ENCODE data around the gene TBC1D2.
"Not testable (repeated sequence)": the region's sequence is repeated elsewhere in the genome, so short reads cannot be mapped to it uniquely, and the experiment has no call there.

The TBC1D2 gene

DNA sequence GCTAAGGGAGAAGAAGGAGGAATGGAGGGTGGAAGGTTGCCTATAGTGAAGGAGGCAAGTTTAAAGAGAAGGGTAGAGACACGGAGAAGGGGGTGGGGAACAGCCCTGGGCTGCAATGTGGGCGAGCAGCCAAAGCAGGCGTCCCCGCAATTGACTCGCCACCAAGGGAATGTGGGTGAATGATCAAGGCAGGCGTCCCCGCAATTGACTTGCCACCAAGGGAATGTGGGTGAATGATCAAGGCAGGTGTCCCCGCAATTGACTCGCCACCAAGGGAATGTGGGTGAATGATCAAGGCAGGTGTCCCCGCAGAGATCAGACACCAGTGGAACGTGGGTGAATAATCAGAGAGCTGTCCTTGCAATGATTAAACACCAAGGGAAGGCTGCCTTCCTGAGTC lies 14.8 kb upstream of the TBC1D2 start:
- not testable (repeated sequence) for DNase-seq

DNA sequence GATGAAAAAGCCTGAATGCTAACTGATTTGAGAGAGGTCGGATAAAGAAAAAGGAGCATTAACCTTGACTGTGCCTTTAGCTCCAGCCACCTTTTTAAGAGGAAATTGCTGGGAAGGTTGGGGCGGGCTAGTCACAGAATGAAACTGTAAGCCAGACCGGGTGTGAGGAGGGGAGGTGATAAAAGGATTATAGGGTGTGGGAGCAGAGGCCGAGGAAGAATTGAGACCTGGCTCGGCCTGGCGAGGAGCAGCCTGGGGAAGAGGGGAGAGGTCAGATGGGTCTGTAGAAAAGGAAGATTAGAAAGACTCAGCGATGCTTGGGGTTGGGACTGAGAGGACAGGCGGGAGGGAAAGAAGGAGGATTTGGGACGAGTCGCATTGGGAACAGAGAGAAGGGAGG lies 14.2 kb upstream of the TBC1D2 start:
- not testable (repeated sequence) for DNase-seq

DNA sequence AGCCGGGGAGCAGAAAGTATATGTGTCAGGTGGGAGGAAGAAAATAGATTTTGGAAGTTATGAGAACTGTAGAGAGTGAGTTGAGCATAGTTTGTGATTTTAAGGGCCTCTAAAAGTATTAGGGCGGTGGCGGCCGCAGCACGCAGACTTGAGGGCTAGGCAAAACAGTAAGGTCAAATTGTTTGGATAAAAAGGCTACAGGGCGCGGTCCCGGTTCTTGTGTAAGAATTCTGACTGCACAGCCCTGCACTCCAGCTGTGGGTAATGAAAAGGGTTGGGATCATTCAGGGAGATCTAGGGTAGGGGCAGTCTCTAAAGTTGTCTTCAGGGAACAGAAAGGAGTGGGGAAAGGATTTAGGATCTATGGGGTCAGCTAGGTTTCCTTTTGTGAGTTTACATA lies 12.1 kb upstream of the TBC1D2 start:
- not testable (repeated sequence) for DNase-seq

DNA sequence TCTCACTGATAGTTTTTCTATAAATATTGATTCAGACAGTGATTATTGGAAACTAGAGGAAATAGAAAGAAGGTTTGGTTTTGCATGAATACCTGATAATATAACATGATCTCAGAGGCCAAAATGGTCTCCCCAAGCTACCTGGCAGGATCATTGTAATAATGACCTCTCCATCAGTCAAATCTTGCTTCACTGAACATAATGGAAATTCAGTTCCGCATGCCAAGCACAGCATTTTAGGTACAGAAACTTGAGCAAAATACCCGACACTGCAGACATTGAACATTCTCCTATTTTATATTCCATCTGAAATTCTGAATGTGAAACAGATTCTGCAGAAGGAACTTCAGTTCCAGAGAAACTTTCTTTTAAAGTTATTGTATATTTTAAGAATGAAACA lies 9.1 kb upstream of the TBC1D2 start:
- DNase-seq: no peak

DNA sequence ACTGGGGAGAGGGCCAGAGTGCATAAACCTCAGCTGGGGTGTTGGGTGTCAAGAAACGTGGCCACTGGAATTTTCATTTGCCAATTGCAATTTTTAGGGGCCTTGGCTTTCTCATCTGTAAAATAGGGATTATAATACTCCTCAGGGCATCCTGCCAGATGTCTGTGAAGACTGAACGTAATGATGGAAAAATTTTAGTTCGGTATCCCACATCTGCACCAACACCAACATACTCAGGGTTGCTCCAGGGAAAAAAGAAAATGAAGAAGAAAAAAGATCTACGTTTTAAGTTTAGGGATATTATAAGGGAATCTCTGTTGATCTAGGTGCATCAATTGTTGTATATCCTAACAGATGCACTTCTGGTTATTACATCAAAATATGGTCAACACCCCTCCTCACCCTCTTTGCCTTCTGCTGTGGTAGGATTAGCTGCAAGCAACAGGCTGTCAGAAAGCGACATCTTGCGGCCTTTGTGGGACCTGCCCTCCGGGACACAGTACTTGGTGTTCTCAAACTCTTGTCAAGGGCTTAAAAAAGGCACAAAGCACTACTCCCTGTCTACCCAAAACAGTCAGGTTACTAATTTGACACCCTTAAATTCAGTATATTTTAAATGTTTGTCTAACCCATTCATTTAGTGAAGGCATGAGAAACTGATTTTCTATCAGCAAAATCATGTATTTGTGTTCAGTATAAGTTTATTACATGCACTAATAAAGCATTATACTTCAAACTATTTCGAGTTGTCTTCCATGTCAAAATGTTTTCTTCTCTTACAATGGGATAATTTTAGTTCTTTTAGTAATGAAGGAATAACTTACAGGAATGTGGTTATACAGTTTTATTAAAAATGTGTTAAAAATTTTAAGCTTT lies 8.3 kb upstream of the TBC1D2 start:
- peak; percentile 76 for DNase-seq

DNA sequence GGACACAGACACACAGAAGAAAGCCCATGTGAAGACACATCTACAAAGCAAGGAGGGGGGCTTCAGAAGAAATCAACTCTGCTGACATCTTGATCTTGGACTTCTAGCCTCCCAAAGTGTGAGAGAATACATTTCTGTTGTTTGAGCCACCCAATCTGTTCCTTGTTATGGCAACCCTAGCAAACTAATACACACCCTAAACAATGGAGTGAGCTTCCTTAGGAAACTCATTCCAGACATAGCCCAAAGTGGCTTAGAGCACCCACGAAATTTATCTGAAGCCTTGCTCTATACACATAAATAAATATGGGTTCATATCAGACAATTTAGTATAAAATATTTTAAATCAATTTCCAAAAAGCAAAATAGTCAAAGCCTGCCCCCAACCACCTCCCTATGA lies 7.6 kb upstream of the TBC1D2 start:
- DNase-seq: no peak

DNA sequence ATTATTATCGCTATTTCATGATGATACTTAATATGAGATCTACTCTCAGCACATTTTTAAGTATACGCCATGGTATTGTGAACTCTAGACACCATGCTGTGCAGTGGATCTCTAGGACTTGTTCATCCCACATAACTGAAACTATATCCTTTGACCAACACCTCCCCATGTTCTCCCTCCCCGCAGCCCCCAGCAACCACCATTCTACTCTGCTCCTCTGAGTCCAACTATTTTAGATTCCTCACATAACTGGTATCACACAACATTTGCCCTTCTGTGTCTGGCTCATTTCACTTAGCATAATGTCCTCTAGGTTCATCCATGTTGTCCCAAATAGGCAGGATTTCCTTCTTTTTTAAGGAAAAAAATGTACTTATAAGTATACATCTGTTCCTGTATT lies 6.6 kb upstream of the TBC1D2 start:
- DNase-seq: no peak

DNA sequence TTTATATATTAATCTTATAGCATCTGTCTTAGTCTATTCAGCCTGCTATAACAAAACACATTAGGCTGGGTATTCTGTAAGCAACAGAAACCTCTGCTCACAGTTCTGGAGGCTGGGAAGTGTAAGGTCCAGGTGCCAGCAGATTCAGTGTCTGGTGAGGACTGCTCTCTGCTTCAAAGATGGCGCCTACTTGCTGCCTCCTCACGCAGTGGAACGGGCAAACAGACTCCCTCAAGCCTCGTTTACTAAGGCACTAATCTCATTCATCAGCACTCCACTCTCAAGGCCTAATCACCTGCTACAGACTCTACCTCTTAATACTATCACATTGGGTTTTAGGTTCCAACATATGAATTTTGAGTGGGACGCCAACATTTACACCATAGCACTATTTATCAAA lies 5.2 kb upstream of the TBC1D2 start:
- DNase-seq: no peak

DNA sequence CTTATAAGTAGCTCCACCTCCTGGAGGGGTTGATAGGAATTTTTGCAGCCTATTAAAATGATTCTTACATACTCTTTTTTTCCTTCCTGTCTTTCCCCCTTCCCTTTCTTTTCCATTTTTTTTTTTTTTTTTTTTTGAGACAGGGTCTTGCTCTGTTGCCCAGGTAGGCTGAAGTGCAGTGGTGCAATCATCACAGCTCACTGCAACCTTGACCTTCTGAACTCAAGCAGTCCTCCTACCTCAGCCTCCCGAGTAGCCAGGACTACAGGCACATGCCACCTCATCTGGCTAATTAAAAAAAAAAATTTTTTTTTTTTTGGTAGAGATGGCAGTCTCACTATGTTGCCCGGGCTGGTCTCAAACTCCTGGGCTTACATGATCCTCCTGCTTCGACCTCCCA lies 4.3 kb upstream of the TBC1D2 start:
- DNase-seq: no peak

DNA sequence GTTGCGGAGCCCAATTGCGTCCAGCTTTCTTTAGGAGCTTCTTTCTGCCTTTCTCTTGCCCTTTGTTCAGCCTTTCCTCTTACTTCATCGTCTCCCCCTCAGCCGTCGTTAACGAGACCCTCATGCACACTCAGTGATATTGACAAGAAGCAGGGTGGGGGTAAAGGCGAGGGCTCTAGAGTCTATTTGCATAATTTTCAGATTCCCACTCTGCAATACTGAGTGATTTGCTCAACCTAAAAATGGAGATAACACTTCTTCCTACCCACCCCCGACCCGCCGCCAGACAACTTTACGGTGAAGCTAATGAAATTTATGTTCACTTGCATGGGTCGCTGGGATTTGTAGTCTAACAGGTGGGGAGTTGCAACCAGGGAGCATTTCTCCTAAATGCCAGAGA lies 1.3 kb upstream of the TBC1D2 start:
- DNase-seq: no peak

DNA sequence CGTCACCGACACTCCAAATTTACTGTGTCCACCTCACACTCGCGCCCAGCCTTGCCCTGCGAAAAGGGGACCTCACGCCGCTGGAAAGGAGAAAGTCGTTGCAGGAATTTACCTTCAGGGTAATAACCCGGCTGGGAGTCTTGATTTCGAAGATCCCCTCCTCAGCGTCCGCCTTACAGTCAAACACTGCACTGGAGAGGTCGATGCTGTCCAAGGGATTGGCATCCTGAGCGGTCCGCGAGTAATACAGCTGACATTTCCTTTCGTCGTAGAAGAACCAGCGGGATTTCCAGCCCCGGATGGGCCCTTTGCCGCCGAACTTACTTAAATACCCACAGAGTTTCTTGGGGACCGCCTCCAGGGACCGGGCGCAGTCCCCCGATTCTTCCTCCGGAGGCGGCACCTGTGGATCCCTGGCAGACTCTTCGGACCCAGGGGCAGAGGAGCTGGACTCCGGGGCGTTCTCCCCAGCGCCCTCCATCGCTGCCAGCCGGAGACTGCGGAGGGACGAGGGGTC lies 330 bp downstream of the TBC1D2 start:
- peak; percentile 44 for DNase-seq

DNA sequence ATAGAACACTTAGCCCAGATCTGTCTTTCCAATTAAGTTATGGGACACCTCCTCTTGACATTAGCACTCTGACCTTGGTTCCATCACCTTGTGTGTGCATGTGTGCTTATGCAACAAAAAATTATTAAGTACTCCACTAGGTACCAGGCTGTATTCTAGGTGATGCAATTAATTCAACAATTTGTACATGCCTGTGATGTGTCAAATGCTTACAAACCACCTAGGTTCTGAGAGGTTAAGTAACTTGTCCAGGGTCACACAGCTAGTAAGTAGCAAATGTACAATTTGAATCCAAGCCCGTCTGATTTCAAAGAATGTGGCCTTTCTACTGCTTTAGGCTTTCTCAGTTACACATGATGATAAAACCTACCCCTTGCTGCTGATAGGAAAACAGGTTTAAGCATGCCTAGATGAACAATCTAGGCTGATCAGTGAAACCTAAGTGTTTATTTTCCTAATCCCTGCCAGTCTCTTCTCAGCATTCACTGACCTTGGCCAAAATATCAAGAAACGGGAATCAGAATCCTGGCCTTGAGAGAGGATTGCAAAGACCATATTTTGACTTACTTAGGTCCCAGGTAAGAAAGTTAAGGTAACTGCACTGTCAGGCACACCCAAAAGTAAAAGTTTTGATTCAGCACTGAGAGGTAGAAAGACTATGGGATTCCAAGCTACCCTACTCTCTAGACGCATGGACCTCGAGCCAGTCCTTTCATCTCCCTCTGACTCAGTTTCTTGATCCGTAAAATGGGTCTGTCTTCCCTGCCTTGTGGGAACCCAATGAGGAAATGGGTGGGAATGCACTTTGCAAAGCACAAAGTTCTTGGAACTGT lies 1.0 kb downstream of the TBC1D2 start:
- no peak for DNase-seq

DNA sequence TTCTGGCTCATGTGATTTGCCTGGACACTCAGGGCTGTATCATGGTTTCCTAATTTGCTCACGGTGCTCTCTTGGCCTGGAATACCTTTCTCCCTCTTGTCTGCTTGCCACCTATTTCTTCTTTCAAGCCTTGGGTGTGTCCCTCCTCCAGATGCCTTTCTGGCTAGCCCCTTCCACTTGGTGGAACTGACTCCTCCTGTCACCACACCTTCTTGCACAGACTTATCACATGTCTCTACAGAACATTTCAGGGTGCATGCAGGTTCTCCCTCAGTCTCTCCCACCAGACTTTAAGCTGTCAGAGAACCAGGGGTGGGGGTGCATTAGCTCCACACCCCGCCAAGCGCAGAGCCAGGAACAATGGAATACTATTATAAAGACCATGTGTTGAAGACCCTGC lies 1.9 kb downstream of the TBC1D2 start:
- no peak for DNase-seq

DNA sequence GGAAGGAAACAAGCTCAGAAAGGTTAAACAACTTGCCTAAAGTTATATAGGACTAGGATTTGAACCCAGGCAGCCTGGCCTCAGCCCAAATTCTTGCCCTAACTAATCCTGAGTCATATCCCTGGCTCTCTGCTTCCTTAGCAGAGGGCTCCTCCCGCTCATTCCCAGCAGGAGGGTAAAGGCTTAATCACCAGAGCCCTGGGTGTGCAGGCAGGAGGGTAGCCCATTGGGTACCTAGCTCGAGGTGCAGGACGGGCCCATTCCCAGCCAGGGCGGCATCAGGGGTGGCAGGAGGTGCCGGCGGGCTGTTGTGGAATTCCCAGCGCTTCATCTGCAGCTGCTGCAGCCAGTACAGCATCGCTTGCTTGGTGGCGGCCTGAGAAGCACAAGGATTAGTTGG lies 3.9 kb downstream of the TBC1D2 start:
- peak; percentile 64 for DNase-seq

DNA sequence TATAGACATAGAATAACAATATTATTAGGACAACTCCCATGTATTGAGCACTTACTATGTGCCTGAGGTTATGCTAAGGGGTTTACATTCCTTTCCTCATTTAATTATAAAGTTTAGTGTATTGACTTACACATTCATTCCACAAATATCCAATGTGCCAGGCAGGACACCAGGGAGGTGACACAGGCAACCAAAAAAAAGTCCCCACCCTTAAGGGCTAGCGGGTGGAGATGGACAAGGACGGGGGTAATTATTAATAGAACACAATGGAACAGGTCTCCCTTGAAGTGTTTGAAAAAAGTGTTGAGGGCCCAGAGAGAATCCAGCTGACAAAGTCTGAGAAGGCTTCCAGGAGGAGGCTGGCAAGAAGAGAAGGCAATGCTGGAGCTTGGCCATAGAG lies 5.7 kb downstream of the TBC1D2 start:
- DNase-seq: no peak

DNA sequence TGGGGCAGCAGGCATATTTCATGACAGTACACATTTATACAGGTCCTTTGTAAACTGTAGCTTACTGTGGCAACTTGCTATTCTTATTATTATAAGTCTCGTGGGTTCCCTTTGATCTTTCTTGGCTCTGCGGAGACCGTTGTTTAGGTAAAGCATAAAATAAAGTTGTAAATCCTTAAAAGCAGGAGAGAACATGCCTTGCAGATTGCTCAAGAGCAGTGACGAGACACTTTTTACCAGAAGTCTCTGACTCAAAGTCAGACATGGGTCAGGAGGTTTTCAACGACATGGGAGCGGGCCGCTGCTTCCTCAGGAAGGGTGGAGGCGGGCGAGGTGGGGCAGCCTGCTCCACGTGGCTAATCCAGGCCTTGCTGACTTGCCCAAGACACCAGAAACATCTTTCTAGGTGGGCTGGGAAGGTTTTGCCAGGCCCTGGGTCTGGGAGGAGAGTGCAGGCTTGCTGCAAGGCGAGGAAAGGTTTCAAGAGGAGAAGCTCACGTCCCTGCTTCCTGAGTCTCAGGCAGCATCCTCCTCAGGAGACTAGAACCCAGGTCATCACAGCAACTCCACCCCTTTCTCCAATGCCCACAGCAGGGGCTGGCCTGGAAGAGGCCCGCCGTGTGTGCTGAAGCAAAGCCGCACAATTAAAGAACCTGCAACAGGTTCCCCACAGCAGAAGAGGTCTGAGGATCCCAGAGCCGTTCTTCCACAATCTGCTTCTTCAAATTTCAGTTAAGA lies 6.5 kb downstream of the TBC1D2 start:
- DNase-seq: peak; percentile 86

DNA sequence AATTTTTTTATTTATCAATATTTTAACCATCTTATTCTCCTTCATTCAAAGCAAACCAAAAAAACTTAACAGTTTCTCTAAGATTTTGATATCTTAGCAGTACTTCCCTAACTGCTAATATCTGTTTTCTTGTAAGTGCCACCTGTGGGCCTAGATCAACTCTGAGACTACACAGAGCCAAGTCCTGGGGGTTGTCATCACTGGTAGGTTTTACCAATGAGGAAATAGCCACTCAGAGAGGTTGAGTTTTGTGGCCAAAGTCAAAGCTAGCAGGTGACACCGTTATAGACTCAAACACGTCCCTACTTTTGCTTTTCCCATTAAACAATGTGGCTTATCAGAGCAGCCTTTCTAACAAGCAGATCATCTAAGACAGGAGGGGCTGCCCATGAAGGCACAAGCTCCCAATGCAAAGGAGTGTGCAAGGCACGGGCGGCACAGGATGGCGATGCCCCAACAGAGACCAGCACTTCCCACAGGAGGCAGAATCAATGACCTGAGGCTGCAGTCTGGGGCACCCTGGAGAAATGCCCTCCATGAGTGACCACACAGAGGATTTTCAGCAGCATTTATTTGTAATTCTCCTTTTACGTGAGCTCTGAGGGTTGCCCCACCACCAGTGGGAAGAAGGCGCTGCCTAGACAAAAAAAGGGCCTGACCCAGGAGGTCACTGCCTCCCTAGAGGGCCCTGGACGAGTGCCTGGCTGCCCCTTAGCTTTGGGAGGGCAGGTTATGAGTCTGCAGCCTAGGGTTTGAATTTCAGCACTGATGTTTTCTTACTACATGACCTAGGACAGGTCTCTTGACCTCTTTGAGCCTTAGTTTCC lies 7.4 kb downstream of the TBC1D2 start:
- no peak for DNase-seq

DNA sequence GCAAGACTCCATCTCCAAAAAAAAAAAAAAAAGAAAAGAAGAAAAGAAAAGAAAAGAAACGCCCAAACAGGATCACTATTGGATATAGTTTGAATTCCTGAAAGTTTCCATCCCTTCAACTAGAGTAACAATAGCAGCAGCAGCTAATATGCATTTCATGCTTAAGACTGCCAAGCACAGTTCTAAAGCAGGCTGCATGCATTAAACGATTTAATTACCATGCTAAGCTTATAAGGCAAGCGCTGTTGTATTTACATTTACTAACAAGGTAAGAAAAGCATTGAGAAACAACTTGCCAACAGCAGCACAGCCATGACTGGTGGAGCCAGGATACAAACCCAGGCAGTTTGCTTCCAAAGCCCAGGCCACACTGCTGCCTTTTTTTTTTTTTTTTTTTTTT lies 13.0 kb downstream of the TBC1D2 start:
- DNase-seq: no peak

DNA sequence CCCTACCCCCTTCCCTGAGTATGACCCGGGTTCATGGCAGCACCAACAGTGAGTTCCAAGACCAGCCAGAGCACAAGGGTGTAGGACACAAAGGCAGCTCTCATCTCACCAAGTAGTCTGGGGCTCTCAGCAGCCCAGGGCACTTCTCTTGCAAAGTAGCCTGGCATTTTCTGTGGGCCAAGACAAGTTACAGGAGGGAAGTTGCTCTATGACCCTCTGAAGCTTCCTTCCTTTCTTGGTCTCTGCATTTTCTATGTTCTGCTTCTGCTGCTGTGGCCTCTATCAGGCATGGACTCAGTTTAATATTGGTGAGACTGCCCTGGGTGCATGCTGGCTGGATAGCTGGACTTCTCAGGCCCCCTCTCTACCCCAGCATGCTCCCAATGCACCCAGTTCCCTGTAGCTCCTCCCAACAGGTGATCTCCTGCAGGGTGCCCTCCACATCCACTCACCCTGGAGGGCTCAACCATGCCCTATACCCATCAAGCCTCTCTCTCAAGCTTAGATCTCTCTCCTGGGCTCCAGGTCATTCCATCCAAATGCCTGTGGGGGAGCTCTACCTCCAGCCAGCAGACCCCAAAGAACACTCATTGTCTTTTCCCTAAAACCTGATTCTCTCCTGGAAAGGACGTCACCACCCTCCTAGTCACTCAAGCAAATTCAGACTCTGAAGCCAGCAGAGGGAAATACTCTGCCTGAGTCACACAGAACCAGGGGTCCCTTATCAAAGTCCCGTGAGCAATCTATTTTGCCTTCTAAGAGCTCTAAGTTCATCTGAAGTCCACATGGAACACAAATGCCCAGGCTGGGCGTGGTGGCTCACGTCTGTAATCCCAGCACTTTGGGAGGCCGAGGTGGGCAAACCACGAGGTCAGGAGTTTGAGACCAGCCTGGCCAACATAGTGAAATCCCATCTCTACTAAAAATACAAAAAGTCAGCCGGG lies 13.8 kb downstream of the TBC1D2 start:
- DNase-seq: no peak

DNA sequence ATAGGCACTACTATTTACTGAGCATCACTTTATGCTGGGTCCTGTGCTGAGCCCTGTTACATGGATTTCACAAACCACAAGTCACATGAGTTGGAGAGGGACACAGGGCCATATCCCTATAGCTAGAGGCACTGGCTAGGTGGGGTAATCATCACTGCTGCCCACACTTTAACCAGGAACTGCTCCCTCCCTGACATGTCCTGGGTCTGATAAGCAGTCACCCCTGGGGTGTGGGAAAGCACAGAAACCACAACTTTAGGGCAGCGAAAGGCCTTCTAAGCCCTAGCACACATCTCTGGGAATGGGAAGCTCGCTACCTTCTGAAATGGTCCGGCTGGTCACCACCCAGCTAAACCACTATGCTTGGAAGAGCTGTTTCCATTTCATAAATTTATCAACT lies 15.0 kb downstream of the TBC1D2 start:
- DNase-seq: no peak

Data from fibroblast of skin of abdomen (primary cell).